IMR-90 (cell line): Measurements from ENCODE around the gene ETF1. TPM values are rescaled to one million over a fixed set of nuclear protein-coding genes. Genes with fewer than 3 reads are reported as not detected.

Experiments used
- ATAC-seq: fragments of 200-7000 bp; cut with Tn5 transposase; 2 replicates; pipeline ENCODE4 v1.9.1; 2020; ENCODE audit warnings: low read depth, mild to moderate bottlenecking, moderate library complexity
- BruUV-seq: library from RNA; stranded (reverse); fragments of 400-500 nt; replicated peaks from 2 replicates; lab custom pipeline; 2021; lab: Mats Ljungman, UMichigan
- CTCF ChIA-PET: fragments of 300-600 bp; formaldehyde crosslinking; extraction: SDS; loops from one replicate; lab custom pipeline; 2021; ENCODE audit warnings: antibody characterized with exemption; lab: Yijun Ruan, JAX
- POLR2A ChIA-PET: fragments of 300-600 bp; sonication (Branson Sonifier 250); formaldehyde crosslinking; loops from one replicate; lab custom pipeline; 2022; ENCODE audit warnings: antibody characterized with exemption; ENCODE audit not compliant: unreplicated experiment; lab: Charles Lee
- DNase-seq: peaks from one replicate; pipeline ENCODE4 v3.0.0; 2013
- H2AFZ ChIP-seq: replicated peaks from 2 replicates; pipeline ENCODE3; 2013; ENCODE audit warnings: low read length, mild to moderate bottlenecking; ENCODE audit not compliant: poor library complexity
- H2AK5ac ChIP-seq: 2 replicates; pipeline ENCODE4 v1.6.1; 2013; ENCODE audit warnings: low read depth, low read length, inconsistent platforms
- H2AK9ac ChIP-seq: replicated peaks from 2 replicates; pipeline ENCODE3; 2013; ENCODE audit warnings: mild to moderate bottlenecking, low read depth, low read length, moderate library complexity; ENCODE audit not compliant: poor library complexity
- H2BK120ac ChIP-seq: 2 replicates; pipeline ENCODE4 v1.6.1; 2013; ENCODE audit warnings: low read depth, low read length, inconsistent platforms
- H2BK15ac ChIP-seq: 3 replicates; pipeline ENCODE4 v1.6.1; 2013; ENCODE audit warnings: low read depth, low read length, inconsistent platforms
- H2BK20ac ChIP-seq: 2 replicates; pipeline ENCODE4 v1.6.1; 2013; ENCODE audit warnings: low read depth, mild to moderate bottlenecking, inconsistent platforms, low read length, moderate library complexity
- H2BK5ac ChIP-seq: 2 replicates; pipeline ENCODE4 v1.6.1; 2013; ENCODE audit warnings: mild to moderate bottlenecking, low read depth, low read length, inconsistent platforms; ENCODE audit not compliant: poor library complexity, severe bottlenecking
- H3K14ac ChIP-seq: replicated peaks from 2 replicates; pipeline ENCODE4 v1.6.1; 2013; ENCODE audit warnings: low read depth, low read length, inconsistent platforms
- H3K18ac ChIP-seq: 2 replicates; pipeline ENCODE4 v1.6.1; 2013; ENCODE audit warnings: low read depth, low read length, control low read depth
- H3K23ac ChIP-seq: 2 replicates; pipeline ENCODE4 v1.6.1; 2013; ENCODE audit warnings: low read depth, low read length, inconsistent platforms
- H3K27ac ChIP-seq: 2 replicates; pipeline ENCODE4 v1.5.1; 2013; ENCODE audit warnings: mild to moderate bottlenecking, control low read depth, low read length; ENCODE audit not compliant: insufficient read depth
- H3K27me3 ChIP-seq: 2 replicates; pipeline ENCODE4 v1.6.1; 2013; ENCODE audit warnings: low read length; ENCODE audit not compliant: control insufficient read depth, insufficient read depth
- H3K36me3 ChIP-seq: 2 replicates; pipeline ENCODE4 v1.6.1; 2013; ENCODE audit warnings: low read length, mixed read lengths; ENCODE audit not compliant: control insufficient read depth, insufficient read depth
- H3K4ac ChIP-seq: 2 replicates; pipeline ENCODE4 v1.6.1; 2013; ENCODE audit warnings: low read depth, low read length, inconsistent platforms
- H3K4me1 ChIP-seq: 2 replicates; pipeline ENCODE4 v1.6.1; 2013; ENCODE audit warnings: low read length, mixed read lengths; ENCODE audit not compliant: control insufficient read depth, insufficient read depth
- H3K4me2 ChIP-seq: 2 replicates; pipeline ENCODE4 v1.6.1; 2013; ENCODE audit warnings: low read depth, mild to moderate bottlenecking, control low read depth, low read length, moderate library complexity
- H3K4me3 ChIP-seq: 2 replicates; pipeline ENCODE4 v1.5.1; 2013; ENCODE audit warnings: low read depth, mild to moderate bottlenecking, control low read depth, low read length, moderate library complexity; ENCODE audit not compliant: insufficient read depth
- H3K56ac ChIP-seq: 2 replicates; pipeline ENCODE4 v1.6.1; 2013; ENCODE audit warnings: low read length, inconsistent platforms; ENCODE audit not compliant: insufficient read depth; ENCODE audit errors: extremely low read depth
- H3K79me1 ChIP-seq, 2 experiments: 2 replicates each; pipeline ENCODE4 v1.6.1; 2013; ENCODE audit warnings: low read length in 2 of 2, inconsistent platforms in 1 of 2, low read depth in 1 of 2
- H3K9ac ChIP-seq: 2 replicates; pipeline ENCODE4 v1.6.1; 2013; ENCODE audit warnings: low read depth, low read length, control low read depth
- H3K9me1 ChIP-seq: 2 replicates; pipeline ENCODE4 v1.6.1; 2013; ENCODE audit warnings: low read length, inconsistent platforms; ENCODE audit not compliant: insufficient read depth
- H3K9me3 ChIP-seq: 2 replicates; pipeline ENCODE4 v1.6.1; 2013; ENCODE audit warnings: low read length; ENCODE audit not compliant: control insufficient read depth, insufficient read depth
- H4K20me1 ChIP-seq: 2 replicates; pipeline ENCODE4 v1.6.1; 2013; ENCODE audit warnings: low read length, inconsistent platforms; ENCODE audit not compliant: insufficient read depth
- H4K5ac ChIP-seq: 2 replicates; pipeline ENCODE4 v1.6.1; 2013; ENCODE audit warnings: mild to moderate bottlenecking, low read depth, low read length, control low read depth
- H4K8ac ChIP-seq, 2 experiments: 2 replicates each; pipeline ENCODE4 v1.6.1; 2013; ENCODE audit warnings: low read depth in 2 of 2, low read length in 2 of 2, control low read depth in 1 of 2, inconsistent platforms in 1 of 2
- H4K91ac ChIP-seq: 2 replicates; pipeline ENCODE4 v1.6.1; 2013; ENCODE audit warnings: low read depth, low read length, inconsistent platforms; ENCODE audit not compliant: insufficient read depth
- CEBPB ChIP-seq: IDR thresholded peaks from 2 replicates; pipeline ENCODE4 v1.6.1; 2012; ENCODE audit warnings: low read depth, low read length, improper control_type of control experiment
- CHD1 ChIP-seq: IDR thresholded peaks from 2 replicates; pipeline ENCODE4 v1.6.1; 2012; ENCODE audit warnings: low read depth, low read length, improper control_type of control experiment
- CTCF ChIP-seq: conservative IDR thresholded peaks from 2 replicates; pipeline ENCODE4 v1.5.1; 2012; ENCODE audit warnings: mild to moderate bottlenecking, low read depth, low read length, improper control_type of control experiment
- ELK1 ChIP-seq: fragments of 150-350 bp; IDR thresholded peaks from 2 replicates; pipeline ENCODE4 v1.6.1; 2016; ENCODE audit warnings: low read depth, mild to moderate bottlenecking, low read length, moderate library complexity, borderline replicate concordance
- MAFK ChIP-seq: IDR thresholded peaks from 2 replicates; pipeline ENCODE4 v1.6.1; 2012; ENCODE audit warnings: low read depth, low read length, improper control_type of control experiment
- MAZ ChIP-seq: IDR thresholded peaks from 2 replicates; pipeline ENCODE4 v1.6.1; 2012; ENCODE audit warnings: low read depth, mild to moderate bottlenecking, low read length, improper control_type of control experiment, moderate library complexity, borderline replicate concordance
- MXI1 ChIP-seq: IDR thresholded peaks from 2 replicates; pipeline ENCODE4 v1.6.1; 2012; ENCODE audit warnings: low read depth, mild to moderate bottlenecking, low read length, moderate library complexity, borderline replicate concordance
- NFE2L2 ChIP-seq: fragments of 150-350 bp; IDR thresholded peaks from 2 replicates; pipeline ENCODE4 v1.6.1; 2016; ENCODE audit warnings: low read depth, mild to moderate bottlenecking, low read length
- POLR2A ChIP-seq: IDR thresholded peaks from 2 replicates; pipeline ENCODE4 v1.6.1; 2012; ENCODE audit warnings: mild to moderate bottlenecking, low read depth, low read length
- RAD21 ChIP-seq: IDR thresholded peaks from 2 replicates; pipeline ENCODE4 v1.6.1; 2012; ENCODE audit warnings: low read length, improper control_type of control experiment
- RCOR1 ChIP-seq: IDR thresholded peaks from 2 replicates; pipeline ENCODE4 v1.6.1; 2012; ENCODE audit warnings: mild to moderate bottlenecking, low read length, improper control_type of control experiment; ENCODE audit not compliant: insufficient replicate concordance
- USF2 ChIP-seq: fragments of 150-350 bp; IDR thresholded peaks from 2 replicates; pipeline ENCODE4 v1.6.1; 2017; ENCODE audit warnings: mild to moderate bottlenecking, antibody characterized with exemption, low read length, low read depth
- WGBS, 2 experiments: methylation state at CpG; one replicate each; pipeline versions ENCODE4 v1.1.5 to v1.1.7; 2013; ENCODE audit warnings: missing lambda C conversion rate in 2 of 2; ENCODE audit not compliant: insufficient read length in 1 of 2; ENCODE audit errors: extremely low coverage in 2 of 2; 5-methylcytosine and 5-hydroxymethylcytosine counted together
- dilution Hi-C: fragments of 300-500 bp; cut with HindIII; formaldehyde crosslinking; loops from one replicate; pipeline ENCODE4 v1.14.3; 2018; ENCODE audit warnings: low sequenced_read_pairs; ENCODE audit not compliant: unreplicated experiment
- in situ Hi-C: fragments of 300-500 bp; cut with MboI; formaldehyde crosslinking; loops from 3 replicates; pipeline ENCODE4 v1.14.3; 2019; ENCODE audit warnings: low sequenced_read_pairs, inconsistent platforms, mixed read lengths
- intact Hi-C: fragments of 100-400 bp; cut with micrococcal nuclease; formaldehyde crosslinking; loops from 2 replicates; pipeline ENCODE4 v1.10.0; 2022
- polyA plus RNA-seq, 3 experiments: library from polyadenylated mRNA; depleted of rRNA; stranded (reverse); fragments of >200 nt; gene quantifications; 2 replicates each; pipeline ENCODE4 v1.2.3, GENCODE V29; 2012; ENCODE audit warnings: low replicate concordance in 1 of 3
- total RNA-seq: library from RNA; depleted of rRNA; stranded (reverse); fragments of >200 nt; gene quantifications from 2 replicates; pipeline ENCODE4 v1.2.3, GENCODE V29; 2012

ETF1 gene
- total and polyA plus RNA-seq, 2 of the 4 experiments (the other 2 are of a cell fraction): 53.2 to 126 TPM

- dilution Hi-C loops (no loop called here), intact Hi-C loops (no loop called here), in situ Hi-C loops (no loop called here)
- Histone ChIP-seq H3K9me1 (peaks cover 3% of the 10 kb centered on the region; the same call in 1 of the 2 replicates), H3K9me3 (no peaks in the 10 kb centered on the region), H2BK20ac (no peak overlapping the region), H3K23ac (no peak overlapping the region), H4K8ac (no peak overlapping the region), H2AFZ (peak overlapping the region; percentile 8), H4K5ac (no peak overlapping the region), H2BK15ac (no peak overlapping the region), H2BK120ac (no peak overlapping the region), H3K4ac (no peak overlapping the region), H3K56ac (no peak overlapping the region), H3K4me1 (peaks cover 2% of the 10 kb centered on the region; the same call in 1 of the 2 replicates), H3K14ac (no peak overlapping the region), H3K9ac (no peak overlapping the region), H3K27ac (no peak overlapping the region), H2AK5ac (0 out of 2 replicates have a peak overlapping the region, but pooled peaks have one; percentile 3), H3K4me3 (no peak overlapping the region), H3K36me3 (no peaks in the 10 kb centered on the region), H3K79me1 (peaks cover 3 to 4% of the 10 kb centered on the region in 2 experiments; a peak in 2 of 4 replicates), H4K91ac (no peak overlapping the region), H3K18ac (no peak overlapping the region), H2AK9ac (no peak overlapping the region), H3K27me3 (peaks cover 13% of the 10 kb centered on the region), H3K4me2 (no peak overlapping the region), H4K20me1 (no peaks in the 10 kb centered on the region), H2BK5ac (no peak overlapping the region)
- BruUV-seq: no TSS peak
- ChIA-PET CTCF (no interaction called here), POLR2A (no interaction called here)
- DNase-seq (no peak), ATAC-seq (no peak)
- TF ChIP-seq NFE2L2 (no peak), MAZ (no peak), CTCF (no peak), MAFK (no peak), RCOR1 (no peak), RAD21 (no peak), CHD1 (no peak), MXI1 (no peak), USF2 (no peak), CEBPB (no peak), ELK1 (no peak), POLR2A (no peak)
- WGBS, 2 experiments: no CpG with 5 or more reads among the region's 11 CpGs
Measured at GRCh38 chr5:138459311-138459933, 83.6 kb downstream of the ETF1 start.
